ENCODE measurements around the gene PKDCC. TPM values are rescaled to one million over a fixed set of nuclear protein-coding genes. Genes with fewer than 3 reads are reported as not detected.

Gene PKDCC
- total and polyA plus RNA-seq, 2 of the 13 experiments (the other 11 are each of a cell fraction or from before 2014, with no cell fraction given): 52.6 to 58.8 TPM

GRCh38 chr2:42053791-42054701 is 6.2 kb downstream of the PKDCC start (continued):
- no peak for TF ChIP-seq ZNF574 (CRISPR knock-in tag; IDR thresholded peaks at IDR 0.05)
- TF ChIP-seq ZBTB38 (CRISPR knock-in tag; IDR thresholded peaks at IDR 0.05): peak; percentile 95
- 0 out of 2 replicates have a peak, but pooled peaks have one; percentile 40 for TF ChIP-seq MED1 (CRISPR knock-in tag; IDR thresholded peaks at IDR 0.05)
- TF ChIP-seq ZNF335 (CRISPR knock-in tag; IDR thresholded peaks at IDR 0.05): no peak
- no peak for TF ChIP-seq ZNF800 (CRISPR knock-in tag; IDR thresholded peaks at IDR 0.05)
- TF ChIP-seq POLR2AphosphoS5 (IDR thresholded peaks at IDR 0.05; ENCODE audit: low read depth, low read length): no peak
- no peak for TF ChIP-seq EZH2 (conservative IDR thresholded peaks at IDR 0.05; ENCODE audit: low read depth, low read length)
- no peak for TF ChIP-seq PPARG (CRISPR knock-in tag; conservative IDR thresholded peaks at IDR 0.05)
- TF ChIP-seq SMAD3 (CRISPR knock-in tag; IDR thresholded peaks at IDR 0.05): no peak; the same call in 1 of the 2 replicates
- 0 out of 2 replicates have a peak, but pooled peaks have one; percentile 46 for TF ChIP-seq KDM6A (CRISPR knock-in tag; IDR thresholded peaks at IDR 0.05; ENCODE audit: low read depth)
- peak; percentile 31; the same call in 1 of the 2 replicates for TF ChIP-seq ZNF124 (CRISPR knock-in tag; IDR thresholded peaks at IDR 0.05)
- peak; percentile 79; the same call in 1 of the 2 replicates for TF ChIP-seq ZNF768 (CRISPR knock-in tag; IDR thresholded peaks at IDR 0.05)
- TF ChIP-seq NPAS2 (CRISPR knock-in tag; IDR thresholded peaks at IDR 0.05; ENCODE audit: borderline replicate concordance): no peak
- no peak; the same call in 1 of the 2 replicates for TF ChIP-seq GTF3A (CRISPR knock-in tag; conservative IDR thresholded peaks at IDR 0.05)
- TF ChIP-seq HDAC2 (CRISPR knock-in tag; IDR thresholded peaks at IDR 0.05): peak; percentile 66
- TF ChIP-seq SRY (CRISPR knock-in tag; IDR thresholded peaks at IDR 0.05): peak; percentile 53; the same call in 1 of the 2 replicates
- TF ChIP-seq ZNF280D (CRISPR knock-in tag; IDR thresholded peaks at IDR 0.05): 0 out of 2 replicates have a peak, but pooled peaks have one; percentile 24
- TF ChIP-seq TAF1 (CRISPR knock-in tag; IDR thresholded peaks at IDR 0.05): peak; percentile 32; the same call in 1 of the 2 replicates
- TF ChIP-seq KDM1A (CRISPR knock-in tag; IDR thresholded peaks at IDR 0.05): no peak
- TF ChIP-seq KDM5A (IDR thresholded peaks at IDR 0.05; ENCODE audit: borderline replicate concordance, low read length): no peak
- TF ChIP-seq ZMYM4 (CRISPR knock-in tag; IDR thresholded peaks at IDR 0.05): peak; percentile 59; the same call in 1 of the 2 replicates
- no peak for TF ChIP-seq SETDB1 (CRISPR knock-in tag; IDR thresholded peaks at IDR 0.05; ENCODE audit: borderline replicate concordance)
- no peak for TF ChIP-seq ATM (IDR thresholded peaks at IDR 0.05; ENCODE audit: borderline replicate concordance)
- 0 out of 2 replicates have a peak, but pooled peaks have one; percentile 46 for TF ChIP-seq AHR (CRISPR knock-in tag; IDR thresholded peaks at IDR 0.05)

Measured in HepG2 (cell line).